GM12878 (cell line): ENCODE measurements around the gene HMGB1.

Source experiments
- CEBPB ChIP-seq, 2 experiments: fragments of 150-350 bp in 1 of 2; IDR thresholded peaks; 2 replicates each; pipeline ENCODE4 v1.6.1; 2012 to 2014; ENCODE audit warnings: low read depth in 2 of 2, low read length in 2 of 2, borderline replicate concordance in 1 of 2, inconsistent platforms in 1 of 2
- CHD1 ChIP-seq: IDR thresholded peaks from 2 replicates; pipeline ENCODE4 v1.6.1; 2012; ENCODE audit warnings: low read depth, low read length, improper control_type of control experiment
- MTA3 ChIP-seq: IDR thresholded peaks from 2 replicates; pipeline ENCODE4 v1.6.1; 2012; ENCODE audit warnings: low read length, inconsistent platforms, borderline replicate concordance
- TF ChIP-seq, protein P1 (sequence below), 3 experiments: IDR thresholded peaks in 2 of 3; conservative IDR thresholded peaks in 1 of 3; 2 replicates each; pipeline ENCODE4 v1.5.1; 2011; ENCODE audit warnings: low read depth in 3 of 3, low read length in 3 of 3, mild to moderate bottlenecking in 3 of 3, control low read depth in 2 of 3, moderate library complexity in 2 of 3, inconsistent platforms in 1 of 3, mixed read lengths in 1 of 3; ENCODE audit not compliant: control insufficient read depth in 2 of 3, insufficient read depth in 1 of 3; ENCODE audit errors: extremely low read depth in 1 of 3
- TF ChIP-seq, protein P2 (sequence below): IDR thresholded peaks from 2 replicates; pipeline ENCODE4 v1.6.1; 2011; ENCODE audit warnings: low read depth, mild to moderate bottlenecking, low read length, moderate library complexity, borderline replicate concordance; ENCODE audit errors: extremely low read depth
- TF ChIP-seq, protein P3 (sequence below): fragments of 450-650 bp; IDR thresholded peaks from 2 replicates; pipeline ENCODE4 v1.6.1; 2016; ENCODE audit warnings: mild to moderate bottlenecking, moderate library complexity, borderline replicate concordance
- TF ChIP-seq, protein P4 (sequence below): IDR thresholded peaks from 2 replicates; pipeline ENCODE4 v1.6.1; 2011; ENCODE audit warnings: mild to moderate bottlenecking, low read depth, low read length, moderate library complexity; ENCODE audit not compliant: insufficient replicate concordance
- TF ChIP-seq, protein P5 (sequence below): IDR thresholded peaks from 2 replicates; pipeline ENCODE4 v1.6.1; 2011; ENCODE audit warnings: borderline replicate concordance, low read depth, mild to moderate bottlenecking, moderate library complexity, low read length; ENCODE audit not compliant: insufficient read depth, poor library complexity, severe bottlenecking

DNA sequence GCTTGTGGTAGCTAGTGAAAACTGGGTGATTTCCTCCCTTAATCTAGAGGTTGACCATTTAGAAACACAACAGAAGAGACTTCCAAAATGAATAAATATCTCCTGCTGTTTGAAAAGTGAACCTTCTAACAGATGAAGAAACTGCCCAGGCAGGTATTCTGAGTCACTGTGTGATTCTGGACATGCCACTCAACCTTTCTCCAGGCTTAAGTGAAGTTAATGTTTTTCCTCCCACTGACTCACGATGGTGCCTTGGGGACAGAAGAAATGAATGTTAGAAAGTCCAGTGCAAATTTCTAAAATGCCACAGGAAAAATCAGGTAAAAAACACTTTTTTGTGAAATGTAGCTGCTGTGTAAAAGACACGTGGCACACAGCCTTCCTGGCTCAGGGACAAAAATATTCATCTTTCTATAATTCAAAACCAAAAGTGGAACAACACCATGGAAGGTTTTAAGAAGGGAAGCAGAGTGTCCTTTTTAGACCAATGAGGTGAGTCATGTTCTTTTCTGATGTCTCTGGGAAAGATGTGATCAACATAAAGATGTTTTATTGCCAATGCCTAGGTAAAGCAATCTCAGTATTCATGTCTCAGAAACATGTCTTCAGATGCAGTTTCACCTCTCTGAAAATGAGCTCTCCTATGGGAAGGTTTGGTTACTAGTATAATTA lies 34.3 kb downstream of the HMGB1 start:
- TF ChIP-seq, protein P1, sequence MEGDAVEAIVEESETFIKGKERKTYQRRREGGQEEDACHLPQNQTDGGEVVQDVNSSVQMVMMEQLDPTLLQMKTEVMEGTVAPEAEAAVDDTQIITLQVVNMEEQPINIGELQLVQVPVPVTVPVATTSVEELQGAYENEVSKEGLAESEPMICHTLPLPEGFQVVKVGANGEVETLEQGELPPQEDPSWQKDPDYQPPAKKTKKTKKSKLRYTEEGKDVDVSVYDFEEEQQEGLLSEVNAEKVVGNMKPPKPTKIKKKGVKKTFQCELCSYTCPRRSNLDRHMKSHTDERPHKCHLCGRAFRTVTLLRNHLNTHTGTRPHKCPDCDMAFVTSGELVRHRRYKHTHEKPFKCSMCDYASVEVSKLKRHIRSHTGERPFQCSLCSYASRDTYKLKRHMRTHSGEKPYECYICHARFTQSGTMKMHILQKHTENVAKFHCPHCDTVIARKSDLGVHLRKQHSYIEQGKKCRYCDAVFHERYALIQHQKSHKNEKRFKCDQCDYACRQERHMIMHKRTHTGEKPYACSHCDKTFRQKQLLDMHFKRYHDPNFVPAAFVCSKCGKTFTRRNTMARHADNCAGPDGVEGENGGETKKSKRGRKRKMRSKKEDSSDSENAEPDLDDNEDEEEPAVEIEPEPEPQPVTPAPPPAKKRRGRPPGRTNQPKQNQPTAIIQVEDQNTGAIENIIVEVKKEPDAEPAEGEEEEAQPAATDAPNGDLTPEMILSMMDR (IDR thresholded peaks at IDR 0.05 in 2 of 3, conservative IDR thresholded peaks at IDR 0.05 in 1 of 3; ENCODE audit: control insufficient read depth in 2 of 3, extremely low read depth in 1 of 3, insufficient read depth in 1 of 3, low read depth in 3 of 3, low read length in 3 of 3), result no peak
- no peak for TF ChIP-seq CHD1
- TF ChIP-seq, protein P2, sequence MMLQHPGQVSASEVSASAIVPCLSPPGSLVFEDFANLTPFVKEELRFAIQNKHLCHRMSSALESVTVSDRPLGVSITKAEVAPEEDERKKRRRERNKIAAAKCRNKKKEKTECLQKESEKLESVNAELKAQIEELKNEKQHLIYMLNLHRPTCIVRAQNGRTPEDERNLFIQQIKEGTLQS, result no peak
- TF ChIP-seq, protein P3, sequence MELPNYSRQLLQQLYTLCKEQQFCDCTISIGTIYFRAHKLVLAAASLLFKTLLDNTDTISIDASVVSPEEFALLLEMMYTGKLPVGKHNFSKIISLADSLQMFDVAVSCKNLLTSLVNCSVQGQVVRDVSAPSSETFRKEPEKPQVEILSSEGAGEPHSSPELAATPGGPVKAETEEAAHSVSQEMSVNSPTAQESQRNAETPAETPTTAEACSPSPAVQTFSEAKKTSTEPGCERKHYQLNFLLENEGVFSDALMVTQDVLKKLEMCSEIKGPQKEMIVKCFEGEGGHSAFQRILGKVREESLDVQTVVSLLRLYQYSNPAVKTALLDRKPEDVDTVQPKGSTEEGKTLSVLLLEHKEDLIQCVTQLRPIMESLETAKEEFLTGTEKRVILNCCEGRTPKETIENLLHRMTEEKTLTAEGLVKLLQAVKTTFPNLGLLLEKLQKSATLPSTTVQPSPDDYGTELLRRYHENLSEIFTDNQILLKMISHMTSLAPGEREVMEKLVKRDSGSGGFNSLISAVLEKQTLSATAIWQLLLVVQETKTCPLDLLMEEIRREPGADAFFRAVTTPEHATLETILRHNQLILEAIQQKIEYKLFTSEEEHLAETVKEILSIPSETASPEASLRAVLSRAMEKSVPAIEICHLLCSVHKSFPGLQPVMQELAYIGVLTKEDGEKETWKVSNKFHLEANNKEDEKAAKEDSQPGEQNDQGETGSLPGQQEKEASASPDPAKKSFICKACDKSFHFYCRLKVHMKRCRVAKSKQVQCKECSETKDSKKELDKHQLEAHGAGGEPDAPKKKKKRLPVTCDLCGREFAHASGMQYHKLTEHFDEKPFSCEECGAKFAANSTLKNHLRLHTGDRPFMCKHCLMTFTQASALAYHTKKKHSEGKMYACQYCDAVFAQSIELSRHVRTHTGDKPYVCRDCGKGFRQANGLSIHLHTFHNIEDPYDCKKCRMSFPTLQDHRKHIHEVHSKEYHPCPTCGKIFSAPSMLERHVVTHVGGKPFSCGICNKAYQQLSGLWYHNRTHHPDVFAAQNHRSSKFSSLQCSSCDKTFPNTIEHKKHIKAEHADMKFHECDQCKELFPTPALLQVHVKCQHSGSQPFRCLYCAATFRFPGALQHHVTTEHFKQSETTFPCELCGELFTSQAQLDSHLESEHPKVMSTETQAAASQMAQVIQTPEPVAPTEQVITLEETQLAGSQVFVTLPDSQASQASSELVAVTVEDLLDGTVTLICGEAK, result no peak
- TF ChIP-seq, protein P4, sequence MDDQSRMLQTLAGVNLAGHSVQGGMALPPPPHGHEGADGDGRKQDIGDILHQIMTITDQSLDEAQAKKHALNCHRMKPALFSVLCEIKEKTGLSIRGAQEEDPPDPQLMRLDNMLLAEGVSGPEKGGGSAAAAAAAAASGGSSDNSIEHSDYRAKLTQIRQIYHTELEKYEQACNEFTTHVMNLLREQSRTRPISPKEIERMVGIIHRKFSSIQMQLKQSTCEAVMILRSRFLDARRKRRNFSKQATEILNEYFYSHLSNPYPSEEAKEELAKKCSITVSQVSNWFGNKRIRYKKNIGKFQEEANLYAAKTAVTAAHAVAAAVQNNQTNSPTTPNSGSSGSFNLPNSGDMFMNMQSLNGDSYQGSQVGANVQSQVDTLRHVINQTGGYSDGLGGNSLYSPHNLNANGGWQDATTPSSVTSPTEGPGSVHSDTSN, result no peak
- TF ChIP-seq, protein P5, sequence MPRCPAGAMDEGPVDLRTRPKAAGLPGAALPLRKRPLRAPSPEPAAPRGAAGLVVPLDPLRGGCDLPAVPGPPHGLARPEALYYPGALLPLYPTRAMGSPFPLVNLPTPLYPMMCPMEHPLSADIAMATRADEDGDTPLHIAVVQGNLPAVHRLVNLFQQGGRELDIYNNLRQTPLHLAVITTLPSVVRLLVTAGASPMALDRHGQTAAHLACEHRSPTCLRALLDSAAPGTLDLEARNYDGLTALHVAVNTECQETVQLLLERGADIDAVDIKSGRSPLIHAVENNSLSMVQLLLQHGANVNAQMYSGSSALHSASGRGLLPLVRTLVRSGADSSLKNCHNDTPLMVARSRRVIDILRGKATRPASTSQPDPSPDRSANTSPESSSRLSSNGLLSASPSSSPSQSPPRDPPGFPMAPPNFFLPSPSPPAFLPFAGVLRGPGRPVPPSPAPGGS, result no peak
- no peak for TF ChIP-seq MTA3
- TF ChIP-seq CEBPB (IDR thresholded peaks at IDR 0.05; ENCODE audit: borderline replicate concordance in 1 of 2, low read depth in 2 of 2, low read length in 2 of 2), result no peak
